Tibial nerve (tissue), 4 donors: ENCODE results near the gene KRT86.

ENCODE experiments used
- CTCF ChIP-seq, 5 experiments: fragments of 200-600 bp in 3 of 5; fragments of 450-650 bp in 2 of 5; sonication (generic) in 3 of 5; IDR thresholded peaks; one replicate each; pipeline ENCODE4 v1.5.1; 2016 to 2019; ENCODE audit warnings: antibody characterized with exemption in 5 of 5, mild to moderate bottlenecking in 3 of 5, moderate library complexity in 2 of 5
- EP300 ChIP-seq, 2 donors: sonication (generic); formaldehyde crosslinking; IDR thresholded peaks; one replicate each; pipeline ENCODE4 v1.6.1; 2017; ENCODE audit warnings: antibody characterized with exemption in 2 of 2, mild to moderate bottlenecking in 1 of 2

GRCh38 chr12:52249511-52250047, 24.9 kb upstream of the KRT86 start:
- TF ChIP-seq CTCF (IDR thresholded peaks at IDR 0.05), result no peak
- TF ChIP-seq EP300 (IDR thresholded peaks at IDR 0.05), result no peak
